OCI-LY3 (cell line): Measurements from ENCODE around the gene BORCS5.

ENCODE experiments used
- H2AFZ ChIP-seq: fragments of 200-600, 300-600 bp; shearing (Covaris generic); 2 replicates; pipeline ENCODE4 v1.6.0; 2014; ENCODE audit warnings: antibody characterized with exemption, low read depth, low read length
- H3K27ac ChIP-seq: fragments of 200-600, 300-600 bp; sonication (generic); 2 replicates; pipeline ENCODE4 v1.5.1; 2014; ENCODE audit warnings: mild to moderate bottlenecking, low read length, moderate library complexity, mixed read lengths
- H3K27me3 ChIP-seq: fragments of 200-600, 300-600 bp; sonication (generic); 2 replicates; pipeline ENCODE4 v1.6.1; 2014; ENCODE audit warnings: low read depth, low read length, mixed read lengths
- H3K36me3 ChIP-seq: fragments of 200-600, 300-600 bp; sonication (generic); replicated peaks from 2 replicates; pipeline ENCODE3; 2014; ENCODE audit warnings: low read depth, low read length, mixed read lengths
- H3K4me1 ChIP-seq: fragments of 300-600, 200-600 bp; sonication (generic); 2 replicates; pipeline ENCODE4 v1.6.1; 2014; ENCODE audit warnings: low read length, mixed read lengths
- H3K4me2 ChIP-seq: fragments of 200-600, 300-600 bp; sonication (generic); 2 replicates; pipeline ENCODE4 v1.6.1; 2014; ENCODE audit warnings: low read length, mixed read lengths
- H3K4me3 ChIP-seq: fragments of 300-600, 200-600 bp; sonication (generic); 2 replicates; pipeline ENCODE4 v1.5.1; 2014; ENCODE audit warnings: antibody characterized with exemption, mild to moderate bottlenecking, low read length, moderate library complexity
- H3K79me2 ChIP-seq: fragments of 300-600, 200-600 bp; shearing (Covaris generic); 2 replicates; pipeline ENCODE4 v1.6.1; 2014; ENCODE audit warnings: mild to moderate bottlenecking, low read length, mixed read lengths
- H3K9ac ChIP-seq: fragments of 300-600, 200-600 bp; shearing (Covaris generic); 2 replicates; pipeline ENCODE4 v1.6.0; 2014; ENCODE audit warnings: mild to moderate bottlenecking, low read length, moderate library complexity
- H3K9me3 ChIP-seq: fragments of 200-600, 300-600 bp; shearing (Covaris generic); 2 replicates; pipeline ENCODE4 v1.6.1; 2014; ENCODE audit warnings: low read length, mixed read lengths; ENCODE audit not compliant: insufficient read depth
- H4K20me1 ChIP-seq: fragments of 200-600, 300-600 bp; sonication (generic); 2 replicates; pipeline ENCODE4 v1.6.1; 2016; ENCODE audit warnings: low read length, mixed read lengths; ENCODE audit not compliant: insufficient read depth
- EZH2phosphoT487 ChIP-seq: fragments of 200-600 bp; shearing (Covaris generic); IDR thresholded peaks from 2 replicates; pipeline ENCODE4 v1.6.1; 2018; ENCODE audit warnings: antibody characterized with exemption, mixed run types, low read depth
- TF ChIP-seq, protein P1 (sequence below): fragments of 200-600, 300-600 bp; sonication (generic); IDR thresholded peaks from 2 replicates; pipeline ENCODE4 v1.5.1; 2014; ENCODE audit warnings: antibody characterized with exemption, low read length, low read depth

Gene BORCS5

DNA sequence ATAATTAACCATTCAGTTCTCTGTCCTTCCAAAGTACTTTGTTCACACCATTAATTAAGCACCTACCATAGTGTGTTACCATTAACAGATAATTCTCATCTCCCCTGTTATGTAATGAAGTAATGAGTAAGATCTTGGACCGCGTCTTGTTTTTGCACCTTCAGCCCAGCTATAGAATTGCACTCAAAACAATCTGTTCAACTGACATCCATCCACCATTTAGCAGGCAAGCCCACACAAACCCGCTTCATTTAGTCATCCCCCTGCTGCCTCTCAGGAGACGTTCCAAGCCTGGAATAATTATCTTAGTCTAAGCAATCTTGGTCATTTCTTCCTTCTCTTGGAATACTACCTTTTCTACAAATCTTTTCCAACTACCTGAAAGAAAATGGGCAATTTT, 131.4 kb downstream of the BORCS5 start:
- Histone ChIP-seq H3K9ac (no peak overlapping the region), H2AFZ (no peak overlapping the region), H3K79me2 (no peaks in the 10 kb centered on the region), H3K4me1 (peaks cover 14% of the 10 kb centered on the region), H3K4me3 (no peak overlapping the region), H4K20me1 (no peaks in the 10 kb centered on the region), H3K27ac (no peak overlapping the region), H3K36me3 (no peaks in the 10 kb centered on the region), H3K9me3 (no peaks in the 10 kb centered on the region), H3K27me3 (no peaks in the 10 kb centered on the region), H3K4me2 (no peak overlapping the region)
- no peak for TF ChIP-seq EZH2phosphoT487
- TF ChIP-seq, protein P1, sequence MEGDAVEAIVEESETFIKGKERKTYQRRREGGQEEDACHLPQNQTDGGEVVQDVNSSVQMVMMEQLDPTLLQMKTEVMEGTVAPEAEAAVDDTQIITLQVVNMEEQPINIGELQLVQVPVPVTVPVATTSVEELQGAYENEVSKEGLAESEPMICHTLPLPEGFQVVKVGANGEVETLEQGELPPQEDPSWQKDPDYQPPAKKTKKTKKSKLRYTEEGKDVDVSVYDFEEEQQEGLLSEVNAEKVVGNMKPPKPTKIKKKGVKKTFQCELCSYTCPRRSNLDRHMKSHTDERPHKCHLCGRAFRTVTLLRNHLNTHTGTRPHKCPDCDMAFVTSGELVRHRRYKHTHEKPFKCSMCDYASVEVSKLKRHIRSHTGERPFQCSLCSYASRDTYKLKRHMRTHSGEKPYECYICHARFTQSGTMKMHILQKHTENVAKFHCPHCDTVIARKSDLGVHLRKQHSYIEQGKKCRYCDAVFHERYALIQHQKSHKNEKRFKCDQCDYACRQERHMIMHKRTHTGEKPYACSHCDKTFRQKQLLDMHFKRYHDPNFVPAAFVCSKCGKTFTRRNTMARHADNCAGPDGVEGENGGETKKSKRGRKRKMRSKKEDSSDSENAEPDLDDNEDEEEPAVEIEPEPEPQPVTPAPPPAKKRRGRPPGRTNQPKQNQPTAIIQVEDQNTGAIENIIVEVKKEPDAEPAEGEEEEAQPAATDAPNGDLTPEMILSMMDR, result no peak

DNA sequence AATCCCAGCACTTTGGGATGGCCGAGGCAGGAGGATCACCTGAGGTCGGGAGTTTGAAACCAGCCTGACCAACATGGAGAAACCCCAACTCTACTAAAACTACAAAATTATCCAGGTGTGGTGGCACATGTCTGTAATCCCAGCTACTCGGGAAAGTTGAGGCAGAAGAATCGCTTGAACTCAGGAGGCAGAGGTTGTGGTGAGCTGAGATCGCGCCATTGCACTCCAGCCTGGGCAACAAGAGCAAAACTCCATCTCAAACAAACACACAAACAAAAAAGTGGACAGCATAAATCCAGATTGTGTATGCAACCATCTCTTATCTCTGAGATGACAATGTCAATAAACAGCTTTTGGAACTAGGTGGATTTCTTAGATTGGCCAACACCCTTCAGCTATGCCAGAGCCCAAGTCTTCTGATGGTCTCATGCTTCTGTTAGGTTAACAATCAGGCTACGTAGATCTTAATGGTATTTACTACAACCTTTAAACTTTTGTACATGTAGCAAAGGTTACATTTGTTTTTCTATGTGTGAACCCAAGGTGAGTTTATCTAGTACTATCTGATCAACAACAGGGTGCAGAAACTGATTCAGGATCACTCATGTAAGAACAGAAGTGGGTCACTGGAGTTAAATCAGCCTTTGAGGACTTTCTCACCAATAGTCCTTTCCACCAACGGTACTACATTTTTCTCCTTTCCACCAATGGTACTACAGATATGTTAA, 132.1 kb downstream of the BORCS5 start:
- Histone ChIP-seq H3K4me3 (no peak overlapping the region), H4K20me1 (no peaks in the 10 kb centered on the region), H3K27ac (no peak overlapping the region), H3K27me3 (no peaks in the 10 kb centered on the region), H2AFZ (no peak overlapping the region), H3K4me2 (no peak overlapping the region), H3K79me2 (no peaks in the 10 kb centered on the region), H3K4me1 (peaks cover 10% of the 10 kb centered on the region), H3K9me3 (no peaks in the 10 kb centered on the region), H3K36me3 (no peaks in the 10 kb centered on the region), H3K9ac (no peak overlapping the region)
- TF ChIP-seq EZH2phosphoT487, result no peak
- TF ChIP-seq, protein P1, result no peak

DNA sequence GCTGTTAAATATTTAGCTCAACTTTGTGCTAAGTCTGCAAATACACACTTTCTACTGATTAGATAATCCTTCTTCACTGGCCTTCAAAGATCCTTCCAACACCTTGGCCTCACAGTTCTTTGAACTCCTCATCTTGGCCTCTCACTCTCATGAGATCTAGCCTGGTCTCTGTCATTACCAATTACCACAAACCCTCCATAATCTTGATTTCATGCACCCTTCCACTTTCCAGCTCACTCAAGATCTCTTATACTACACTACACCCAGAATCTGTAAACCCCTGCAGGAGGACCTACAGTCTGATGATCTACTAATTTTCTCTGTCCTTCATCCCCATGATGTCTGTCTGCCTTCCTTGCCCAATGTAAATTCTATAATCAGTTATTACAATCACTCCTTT, 134.7 kb downstream of the BORCS5 start:
- Histone ChIP-seq H3K79me2 (no peaks in the 10 kb centered on the region), H3K27me3 (no peaks in the 10 kb centered on the region), H3K36me3 (no peaks in the 10 kb centered on the region)

DNA sequence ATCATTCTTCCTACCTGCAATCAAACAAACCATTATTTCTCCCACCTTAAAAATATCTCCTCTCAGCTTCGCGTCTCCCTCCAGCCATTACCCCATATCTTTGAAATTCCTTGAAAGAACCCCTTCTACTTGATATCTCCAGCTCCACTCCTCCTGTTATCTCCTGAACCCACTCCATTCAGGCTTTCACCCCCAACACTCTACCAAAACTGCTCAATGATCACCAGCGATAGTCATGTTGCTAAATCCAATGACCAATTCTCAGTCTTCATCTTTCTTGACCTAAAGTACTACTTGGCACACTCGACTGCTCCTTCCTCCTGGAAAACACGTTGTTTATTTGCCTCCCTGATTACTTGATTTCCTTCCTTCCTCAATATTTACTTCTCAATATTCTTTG, 135.7 kb downstream of the BORCS5 start:
- no peak overlapping the region for H3K27ac ChIP-seq
- no peak for TF ChIP-seq EZH2phosphoT487
- TF ChIP-seq, protein P1, result no peak
- no peaks in the 10 kb centered on the region for H3K4me1 ChIP-seq
- H2AFZ ChIP-seq, result no peak overlapping the region
- no peak overlapping the region for H3K9ac ChIP-seq
- no peaks in the 10 kb centered on the region for H3K9me3 ChIP-seq
- no peaks in the 10 kb centered on the region for H3K79me2 ChIP-seq
- no peak overlapping the region for H3K4me3 ChIP-seq
- no peaks in the 10 kb centered on the region for H4K20me1 ChIP-seq
- no peaks in the 10 kb centered on the region for H3K27me3 ChIP-seq
- no peak overlapping the region for H3K4me2 ChIP-seq
- H3K36me3 ChIP-seq, result no peaks in the 10 kb centered on the region

More for the DNA sequence above, 134.7 kb downstream of the BORCS5 start:
- H3K27ac ChIP-seq, result no peak overlapping the region
- no peak for TF ChIP-seq EZH2phosphoT487
- TF ChIP-seq, protein P1, result no peak
- peaks cover 4% of the 10 kb centered on the region for H3K4me1 ChIP-seq
- no peak overlapping the region for H2AFZ ChIP-seq
- H3K9ac ChIP-seq, result no peak overlapping the region
- no peaks in the 10 kb centered on the region for H3K9me3 ChIP-seq
- H3K4me2 ChIP-seq, result no peak overlapping the region
- no peaks in the 10 kb centered on the region for H4K20me1 ChIP-seq
- no peak overlapping the region for H3K4me3 ChIP-seq
